Caco-2 (cell line): ENCODE measurements around the gene MGAM2. TPM values are rescaled to one million over a fixed set of nuclear protein-coding genes. Genes with fewer than 3 reads are reported as not detected.

Experiments
- BruUV-seq: library from RNA; stranded (reverse); fragments of 400-500 nt; replicated peaks from 2 replicates; lab custom pipeline; 2021; lab: Mats Ljungman, UMichigan
- CTCF ChIA-PET: fragments of 300-600 bp; sonication (Branson Sonifier 250); formaldehyde crosslinking; loops from one replicate; lab custom pipeline; 2022; ENCODE audit warnings: antibody characterized with exemption; lab: Charles Lee
- POLR2A ChIA-PET: fragments of 300-600 bp; sonication (Branson Sonifier 250); formaldehyde crosslinking; loops from one replicate; lab custom pipeline; 2022; ENCODE audit warnings: antibody characterized with exemption; lab: Charles Lee
- DNase-seq, 2 experiments: peaks; one replicate each; pipeline versions ENCODE4 v3.0.0 to v3.0.0-alpha.2; 2020 to 2022
- H3K27me3 ChIP-seq: replicated peaks from 2 replicates; pipeline ENCODE4 v1.6.0; 2011; ENCODE audit warnings: low read length; ENCODE audit not compliant: control insufficient read depth, insufficient read depth
- H3K36me3 ChIP-seq: 2 replicates; pipeline ENCODE4 v1.5.1; 2011; ENCODE audit warnings: low read length; ENCODE audit not compliant: control insufficient read depth, insufficient read depth
- H3K4me1 ChIP-seq: fragments of 250-450 bp; sonication (Bioruptor Pico); 2 replicates; pipeline ENCODE4 v1.5.1; 2020; ENCODE audit warnings: mild to moderate bottlenecking
- H3K4me3 ChIP-seq: 2 replicates; pipeline ENCODE4 v1.5.1; 2011; ENCODE audit warnings: low read depth, mild to moderate bottlenecking, control low read depth, low read length
- H3K9me3 ChIP-seq: fragments of 250-450 bp; sonication (Bioruptor Pico); 2 replicates; pipeline ENCODE4 v1.5.1; 2020; ENCODE audit warnings: mild to moderate bottlenecking, moderate library complexity
- H3K27ac Mint-ChIP-seq: one replicate; pipeline ENCODE4 v1.8.0; 2022; ENCODE audit warnings: mixed read lengths; ENCODE audit not compliant: unreplicated experiment
- H3K27me3 Mint-ChIP-seq: one replicate; pipeline ENCODE4 v1.8.0; 2022; ENCODE audit warnings: mixed read lengths; ENCODE audit not compliant: insufficient read depth, unreplicated experiment
- H3K36me3 Mint-ChIP-seq: one replicate; pipeline ENCODE4 v1.8.0; 2022; ENCODE audit warnings: mild to moderate bottlenecking, mixed read lengths; ENCODE audit not compliant: insufficient read depth, unreplicated experiment
- H3K4me1 Mint-ChIP-seq: one replicate; pipeline ENCODE4 v1.8.0; 2022; ENCODE audit warnings: low read depth, mixed read lengths; ENCODE audit not compliant: unreplicated experiment
- H3K4me3 Mint-ChIP-seq: one replicate; pipeline ENCODE4 v1.8.0; 2022; ENCODE audit warnings: mild to moderate bottlenecking, moderate library complexity, mixed read lengths; ENCODE audit not compliant: unreplicated experiment
- H3K9me3 Mint-ChIP-seq: one replicate; pipeline ENCODE4 v1.8.0; 2022; ENCODE audit warnings: mixed read lengths; ENCODE audit not compliant: unreplicated experiment
- CTCF ChIP-seq, 2 experiments: fragments of 200-600 bp in 1 of 2; IDR thresholded peaks; 1 replicate in 1 of 2; 2 replicates in 1 of 2; pipeline versions ENCODE4 v1.5.1 to v1.8.0; 2011 to 2022; ENCODE audit warnings: antibody characterized with exemption in 1 of 2, control low read depth in 1 of 2, inconsistent platforms in 1 of 2, low read depth in 1 of 2, low read length in 1 of 2, mild to moderate bottlenecking in 1 of 2, moderate library complexity in 1 of 2; ENCODE audit not compliant: insufficient read depth in 1 of 2, severe bottlenecking in 1 of 2, unreplicated experiment in 1 of 2
- intact Hi-C: fragments of 100-400 bp; cut with micrococcal nuclease; formaldehyde crosslinking; loops from one replicate; pipeline ENCODE4 v1.10.0; 2022; ENCODE audit not compliant: unreplicated experiment
- total RNA-seq: library from RNA; stranded (reverse); gene quantifications from 2 replicates; pipeline ENCODE4 v1.2.3, GENCODE V29; 2022

Gene MGAM2
- total RNA-seq, 1 experiment from 2014 or later: 0.70 TPM

DNA sequence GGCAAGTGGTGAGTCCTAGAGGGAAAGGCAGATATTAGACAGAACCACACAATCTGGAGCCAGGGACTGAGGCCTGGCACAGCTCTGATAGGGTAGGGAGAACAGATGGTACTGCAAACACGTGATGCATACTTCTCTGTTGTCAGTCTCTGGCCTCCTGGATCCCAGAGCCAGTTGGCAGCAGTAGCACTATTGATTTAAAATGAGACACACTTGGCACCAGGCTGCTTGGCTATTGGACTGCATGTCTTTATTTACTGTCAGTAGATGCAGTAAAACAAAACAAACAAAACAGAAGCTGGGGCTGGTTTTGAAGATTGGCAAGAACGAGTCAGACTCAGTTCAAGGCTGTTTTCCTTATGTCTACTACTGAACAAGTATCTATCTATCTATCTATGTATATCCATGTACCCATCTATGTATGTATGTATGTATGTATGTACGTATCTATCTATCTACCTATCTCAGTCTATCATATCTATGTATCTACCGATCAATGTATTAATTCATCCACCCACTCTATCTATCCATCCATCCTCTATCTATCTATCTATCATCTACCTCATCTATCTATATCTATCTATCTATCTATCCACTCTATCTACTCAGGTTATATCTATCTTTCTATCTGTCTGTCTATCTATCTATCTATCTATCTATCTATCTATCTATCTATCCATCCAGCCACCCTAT lies 23.4 kb upstream of the MGAM2 start:
- H3K36me3 Mint-ChIP-seq: no peaks in the 10 kb centered on the region
- Histone ChIP-seq H3K4me1 (no peaks in the 10 kb centered on the region), H3K4me3 (no peak overlapping the region), H3K27me3 (no peaks in the 10 kb centered on the region), H3K36me3 (no peaks in the 10 kb centered on the region), H3K9me3 (no peaks in the 10 kb centered on the region)
- H3K9me3 Mint-ChIP-seq: no peaks in the 10 kb centered on the region
- TF ChIP-seq CTCF (IDR thresholded peaks at IDR 0.05; ENCODE audit: insufficient read depth in 1 of 2, low read depth in 1 of 2, low read length in 1 of 2, severe bottlenecking in 1 of 2, unreplicated experiment in 1 of 2): no peak
- BruUV-seq: no TSS peak
- CTCF ChIA-PET: no interaction called here
- H3K27ac Mint-ChIP-seq: no peak overlapping the region
- intact Hi-C loops: no loop called here
- H3K27me3 Mint-ChIP-seq: no peaks in the 10 kb centered on the region
- POLR2A ChIA-PET: no interaction called here
- no peak overlapping the region for H3K4me3 Mint-ChIP-seq
- DNase-seq: no peak
- H3K4me1 Mint-ChIP-seq: no peaks in the 10 kb centered on the region

GRCh38 chr7:142089035-142089434 lies 22.5 kb upstream of the MGAM2 start:
- Histone ChIP-seq H3K4me3 (no peak overlapping the region), H3K9me3 (no peaks in the 10 kb centered on the region), H3K4me1 (no peaks in the 10 kb centered on the region), H3K27me3 (no peaks in the 10 kb centered on the region), H3K36me3 (no peaks in the 10 kb centered on the region)
- Mint-ChIP-seq H3K4me1 (no peaks in the 10 kb centered on the region), H3K36me3 (no peaks in the 10 kb centered on the region), H3K4me3 (no peak overlapping the region), H3K27me3 (no peaks in the 10 kb centered on the region), H3K9me3 (no peaks in the 10 kb centered on the region), H3K27ac (no peak overlapping the region)
- TF ChIP-seq CTCF (IDR thresholded peaks at IDR 0.05; ENCODE audit: insufficient read depth in 1 of 2, low read depth in 1 of 2, low read length in 1 of 2, severe bottlenecking in 1 of 2, unreplicated experiment in 1 of 2): no peak
- ChIA-PET POLR2A (no interaction called here), CTCF (no interaction called here)
- BruUV-seq: no TSS peak
- intact Hi-C loops: no loop called here
- no peak for DNase-seq

DNA sequence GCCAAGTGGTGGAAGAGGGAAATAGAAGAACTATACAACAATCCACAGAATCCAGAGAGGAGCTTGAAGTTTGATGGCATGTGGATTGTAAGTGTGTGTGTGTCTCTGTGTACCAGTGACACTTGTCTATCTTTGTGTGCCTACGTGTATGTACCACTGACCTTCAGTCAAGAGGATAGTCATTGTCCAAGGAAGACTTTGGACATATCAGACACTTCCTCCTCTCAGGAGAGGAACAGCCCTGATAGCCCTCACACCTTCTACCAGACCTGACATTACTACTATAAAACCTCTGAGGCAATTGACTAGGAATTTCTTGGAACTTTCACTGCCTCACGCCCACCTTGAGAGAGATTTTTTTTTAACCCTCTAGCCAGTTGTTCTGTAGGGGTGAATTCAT lies 19.6 kb upstream of the MGAM2 start:
- POLR2A ChIA-PET: no interaction called here
- Mint-ChIP-seq H3K4me1 (no peaks in the 10 kb centered on the region), H3K36me3 (no peaks in the 10 kb centered on the region), H3K9me3 (no peaks in the 10 kb centered on the region), H3K27ac (no peak overlapping the region), H3K27me3 (no peaks in the 10 kb centered on the region), H3K4me3 (no peak overlapping the region)
- no peak for DNase-seq
- Histone ChIP-seq H3K9me3 (no peaks in the 10 kb centered on the region), H3K4me1 (no peaks in the 10 kb centered on the region), H3K27me3 (no peaks in the 10 kb centered on the region), H3K4me3 (no peak overlapping the region), H3K36me3 (no peaks in the 10 kb centered on the region)
- CTCF ChIA-PET: no interaction called here
- BruUV-seq: no TSS peak
- intact Hi-C loops: no loop called here
- TF ChIP-seq CTCF (IDR thresholded peaks at IDR 0.05; ENCODE audit: insufficient read depth in 1 of 2, low read depth in 1 of 2, low read length in 1 of 2, severe bottlenecking in 1 of 2, unreplicated experiment in 1 of 2): no peak
